GM18511 (cell line): Measurements from ENCODE around the gene QSOX2.

Source experiments
- ATAC-seq: cut with Tn5 transposase; IDR thresholded peaks from one replicate; pipeline ENCODE4 v1.9.1; 2021; ENCODE audit warnings: mild to moderate bottlenecking, moderate library complexity; ENCODE audit not compliant: unreplicated experiment

Gene QSOX2

GRCh38 chr9:136192289-136193126 is 53.1 kb downstream of the QSOX2 start:
- ATAC-seq: no peak

- ATAC-seq: no peak
Observed at GRCh38 chr9:136191960-136192286, 53.7 kb downstream of the QSOX2 start.

- ATAC-seq: no peak
Observed at GRCh38 chr9:136191099-136191959, 54.3 kb downstream of the QSOX2 start.

GRCh38 chr9:136190656-136191055 is 55.0 kb downstream of the QSOX2 start:
- ATAC-seq: no peak

- ATAC-seq: no peak
Observed at GRCh38 chr9:136190237-136190601, 55.4 kb downstream of the QSOX2 start.

- no peak for ATAC-seq
Observed at GRCh38 chr9:136189394-136190236, 56.0 kb downstream of the QSOX2 start.

- no peak for ATAC-seq
Observed at GRCh38 chr9:136187683-136188586, 57.7 kb downstream of the QSOX2 start.

- no peak for ATAC-seq
Observed at GRCh38 chr9:136187197-136187596, 58.4 kb downstream of the QSOX2 start.

GRCh38 chr9:136186386-136186785 is 59.2 kb downstream of the QSOX2 start:
- no peak for ATAC-seq

- no peak for ATAC-seq
Observed at GRCh38 chr9:136185596-136186366, 59.8 kb downstream of the QSOX2 start.

- no peak for ATAC-seq
Observed at GRCh38 chr9:136185066-136185465, 60.5 kb downstream of the QSOX2 start.

GRCh38 chr9:136182850-136183422 is 62.7 kb downstream of the QSOX2 start:
- ATAC-seq: no peak

GRCh38 chr9:136182420-136182787 is 63.2 kb downstream of the QSOX2 start:
- ATAC-seq: no peak

GRCh38 chr9:136181784-136182419 is 63.7 kb downstream of the QSOX2 start:
- ATAC-seq: no peak

- ATAC-seq: no peak
Observed at GRCh38 chr9:136180586-136180985, 65.0 kb downstream of the QSOX2 start.

- ATAC-seq: no peak
Observed at GRCh38 chr9:136179761-136180160, 65.9 kb downstream of the QSOX2 start.

- ATAC-seq: no peak
Observed at GRCh38 chr9:136179101-136179616, 66.5 kb downstream of the QSOX2 start.

- no peak for ATAC-seq
Observed at GRCh38 chr9:136178773-136179075, 66.9 kb downstream of the QSOX2 start.
